ELF-1 (cell line): ENCODE data around the gene C1orf167.
A peak's percentile ranks its signal among the peaks of the same experiment; 100 is the strongest.

Source experiments
- DNase-seq: peaks from one replicate; pipeline ENCODE4 v3.0.0-alpha.2; 2016; ENCODE audit warnings: low read depth, low spot score

The C1orf167 gene

DNA sequence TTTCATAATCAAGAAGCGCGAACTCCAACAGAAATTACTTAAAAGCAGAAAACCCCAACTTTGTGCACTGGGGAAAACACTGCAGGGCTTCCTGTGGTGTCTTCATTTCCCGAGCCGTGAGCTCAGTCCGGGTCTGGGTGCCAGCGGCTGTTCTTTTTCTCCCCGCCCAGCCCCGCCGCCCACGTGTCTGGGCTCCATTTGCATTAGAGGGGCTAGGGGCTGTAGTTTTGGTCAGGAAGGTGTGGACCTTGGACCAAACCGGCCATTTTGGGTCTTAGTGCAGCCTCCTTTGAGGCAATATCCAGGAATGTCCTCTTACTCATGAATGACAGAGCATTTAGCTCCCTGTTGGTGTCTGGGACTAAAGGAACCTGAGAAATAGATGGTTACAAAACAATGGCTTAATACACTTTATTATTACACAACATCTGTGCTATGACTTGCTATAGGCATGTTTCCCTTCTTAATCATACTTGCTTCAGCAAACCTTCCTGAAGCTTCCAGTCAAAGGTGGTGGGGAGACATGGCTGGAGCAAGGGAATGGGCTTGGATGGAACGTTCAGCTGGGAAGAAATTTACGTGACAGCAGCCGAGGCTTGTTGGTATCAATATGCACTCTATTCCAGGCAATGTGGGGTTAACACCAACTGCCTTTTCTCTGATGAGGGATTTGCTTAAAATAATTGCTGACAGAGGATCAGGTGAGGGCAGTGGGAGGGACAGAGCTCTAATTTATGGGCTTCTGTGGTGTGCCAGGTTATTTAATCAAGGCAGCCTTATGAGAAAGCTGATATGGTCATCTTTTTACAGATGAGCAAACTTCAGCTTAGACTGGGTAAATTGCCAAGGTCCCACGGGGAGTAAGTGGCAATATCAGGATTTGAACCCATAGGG is 25.0 kb upstream of the C1orf167 start:
- DNase-seq: peak; percentile 81

DNA sequence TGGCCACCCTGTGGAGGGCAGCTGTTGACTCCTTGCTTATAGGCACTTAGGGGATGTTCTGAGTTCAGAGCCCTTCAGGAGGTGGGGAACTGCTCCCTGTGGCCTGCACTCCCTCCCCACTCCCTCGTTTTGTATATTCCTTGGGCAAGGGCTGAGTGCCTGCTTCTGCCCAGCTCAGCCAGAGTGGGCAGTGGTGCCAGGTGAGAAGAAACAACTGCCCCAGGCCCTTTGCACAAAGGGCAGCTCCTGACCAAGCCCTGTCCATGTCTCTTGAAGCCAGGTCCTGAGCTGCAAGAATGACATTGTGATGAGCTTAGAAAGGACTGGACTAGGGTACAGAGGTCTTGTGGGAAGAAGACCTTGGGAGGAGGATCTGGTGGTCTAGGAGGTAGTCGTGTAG is 23.9 kb upstream of the C1orf167 start:
- DNase-seq: no peak

DNA sequence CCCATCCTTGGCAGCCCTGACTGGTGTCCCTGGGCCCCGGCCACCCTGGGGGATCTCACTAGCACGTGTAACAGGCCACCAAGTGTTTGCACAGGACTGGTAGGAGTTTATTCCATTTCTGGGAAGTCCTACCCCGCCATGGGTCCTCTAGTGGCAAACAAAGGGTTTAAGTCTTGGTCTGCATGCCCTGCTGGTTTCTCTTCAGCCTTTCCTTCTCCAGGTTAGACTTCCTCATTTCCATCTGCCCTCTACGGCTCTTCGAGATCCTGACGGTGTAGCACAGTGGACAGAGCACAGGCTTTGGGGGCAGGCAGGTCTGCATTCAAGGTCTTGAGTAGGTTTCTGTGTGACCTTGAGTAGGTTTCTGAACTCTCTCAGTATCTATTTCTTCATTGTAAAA is 23.2 kb upstream of the C1orf167 start:
- DNase-seq: no peak

DNA sequence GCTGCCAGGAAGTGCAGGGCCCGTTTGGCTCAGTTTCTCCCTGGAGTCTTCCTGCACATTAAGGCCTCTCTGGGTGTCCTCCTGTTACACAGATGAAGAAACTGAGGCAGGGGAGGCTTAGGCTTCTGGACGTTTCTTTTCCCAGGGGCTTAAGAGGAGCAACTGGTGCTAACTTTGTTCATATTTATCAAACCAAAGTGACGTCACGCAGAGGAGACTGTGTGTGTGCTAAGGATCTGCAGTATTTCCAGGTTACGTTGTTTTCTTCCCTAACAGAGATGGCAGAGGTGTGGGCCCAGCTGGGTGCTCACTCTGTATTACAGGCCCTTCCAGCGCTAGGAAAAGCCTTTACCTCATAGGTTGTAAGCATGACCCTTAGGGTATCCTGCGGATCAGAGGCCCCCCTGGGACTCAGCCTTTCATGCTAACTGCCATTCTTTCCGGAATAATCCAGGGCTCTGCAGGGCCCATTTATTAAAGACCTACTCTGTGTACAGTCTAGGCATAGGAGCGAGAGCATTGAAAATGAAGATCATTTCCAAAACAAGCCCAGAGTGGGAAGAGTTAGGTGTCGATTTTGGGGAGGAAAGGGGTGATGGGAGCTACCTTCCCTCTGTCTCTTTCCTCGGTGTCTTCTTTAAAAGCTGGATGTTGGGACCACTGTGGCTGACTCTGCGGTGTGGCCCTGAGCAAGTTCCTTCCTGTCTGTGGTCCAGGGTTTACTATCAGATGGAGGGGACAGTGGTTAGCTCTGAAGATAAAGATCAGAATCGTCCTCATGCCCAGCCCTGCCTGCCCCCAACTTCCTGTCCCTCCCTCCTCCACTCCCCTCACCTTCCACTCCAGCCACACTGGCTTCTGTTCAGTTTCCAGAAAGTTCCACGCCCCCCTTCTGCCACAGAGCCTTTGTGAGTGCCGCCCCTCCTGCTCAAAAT is 21.5 kb upstream of the C1orf167 start:
- no peak for DNase-seq

DNA sequence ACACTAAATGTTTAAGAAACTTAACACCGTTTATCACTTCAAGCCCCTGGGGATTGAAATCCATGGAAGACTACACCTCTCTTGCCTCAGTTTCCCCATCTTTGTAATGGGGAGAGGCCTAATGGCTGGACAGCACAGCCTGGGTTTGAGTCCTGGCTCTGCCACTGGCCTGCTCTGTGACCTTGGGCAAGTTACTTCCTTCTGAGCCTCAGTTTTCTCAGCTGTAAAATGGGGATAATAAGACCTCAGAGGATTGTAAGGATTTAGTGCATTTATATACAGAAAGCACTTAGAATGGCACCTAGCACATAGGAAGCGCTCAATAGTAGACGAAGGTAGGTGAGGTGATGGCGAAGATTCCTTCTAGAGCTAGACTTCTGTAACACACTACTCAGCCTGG is 20.5 kb upstream of the C1orf167 start:
- DNase-seq: no peak

DNA sequence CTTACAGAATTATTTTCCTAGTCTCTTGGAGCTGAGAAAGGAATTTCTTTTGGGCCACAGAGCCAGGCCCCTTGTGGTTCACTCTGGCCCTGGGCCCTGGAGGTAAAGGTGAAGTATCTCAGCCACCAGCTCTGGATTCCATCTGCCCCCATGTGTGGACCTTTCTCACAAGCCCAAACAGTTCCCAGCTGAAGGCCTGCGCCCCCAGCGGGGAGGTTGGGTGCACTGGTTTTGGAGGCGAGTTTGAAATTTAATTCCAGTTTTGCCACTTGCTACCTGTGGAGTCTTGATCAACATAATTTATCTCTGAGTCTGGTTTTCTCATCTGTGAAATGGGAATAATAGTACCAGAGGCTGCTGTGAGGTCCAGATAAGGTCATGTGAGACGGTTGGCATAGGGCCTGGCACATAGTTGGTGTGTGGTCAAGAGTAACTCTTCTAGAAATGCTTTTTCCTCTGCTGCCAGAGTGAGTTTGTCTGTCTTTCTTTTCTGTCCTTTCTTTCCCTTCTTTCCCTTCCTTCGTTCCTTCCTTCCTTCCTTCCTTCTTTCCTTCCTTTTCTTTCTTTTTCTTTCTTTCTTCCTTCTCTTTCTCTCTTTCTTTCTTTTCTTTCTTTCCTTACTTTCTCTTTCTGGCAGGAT is 20.0 kb upstream of the C1orf167 start:
- DNase-seq: no peak

DNA sequence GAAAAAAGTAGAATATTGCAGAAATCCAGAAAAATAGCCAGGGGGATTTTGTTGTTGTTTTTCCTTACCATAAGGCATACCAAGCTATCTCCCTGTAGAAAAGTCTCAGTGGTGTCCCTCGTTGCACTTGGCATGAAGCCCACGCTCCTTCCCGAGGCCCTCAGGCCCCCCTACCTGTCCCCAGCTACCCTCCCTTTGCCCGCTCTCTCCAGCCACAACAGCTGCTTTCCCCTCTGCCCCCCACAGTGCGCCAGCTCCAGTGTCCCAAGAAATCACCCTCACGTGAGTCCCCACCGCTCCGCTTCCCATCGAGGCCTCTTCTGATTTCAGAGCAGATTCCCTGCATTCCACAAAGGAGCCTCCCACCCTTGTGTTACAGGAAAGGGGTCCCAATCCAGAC is 17.7 kb upstream of the C1orf167 start:
- DNase-seq: no peak

DNA sequence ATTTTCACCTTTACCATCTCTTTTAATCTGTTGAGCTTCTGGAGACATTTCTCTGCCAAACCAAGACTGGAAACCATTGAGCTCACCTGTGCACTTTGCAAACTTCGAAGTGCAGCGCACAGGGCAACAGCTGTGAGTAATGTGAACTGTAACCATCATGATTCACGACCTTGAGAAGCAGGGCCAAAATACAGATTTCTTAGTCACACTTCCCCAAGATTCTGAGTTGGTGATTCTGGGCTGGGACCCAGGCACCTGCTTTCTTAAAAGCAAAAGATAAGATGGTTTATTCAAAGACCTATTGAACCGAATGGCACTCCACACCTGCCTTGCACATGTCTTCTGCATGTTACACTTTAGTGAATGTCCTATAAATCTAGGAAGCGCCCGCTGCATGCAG is 15.9 kb upstream of the C1orf167 start:
- no peak for DNase-seq

DNA sequence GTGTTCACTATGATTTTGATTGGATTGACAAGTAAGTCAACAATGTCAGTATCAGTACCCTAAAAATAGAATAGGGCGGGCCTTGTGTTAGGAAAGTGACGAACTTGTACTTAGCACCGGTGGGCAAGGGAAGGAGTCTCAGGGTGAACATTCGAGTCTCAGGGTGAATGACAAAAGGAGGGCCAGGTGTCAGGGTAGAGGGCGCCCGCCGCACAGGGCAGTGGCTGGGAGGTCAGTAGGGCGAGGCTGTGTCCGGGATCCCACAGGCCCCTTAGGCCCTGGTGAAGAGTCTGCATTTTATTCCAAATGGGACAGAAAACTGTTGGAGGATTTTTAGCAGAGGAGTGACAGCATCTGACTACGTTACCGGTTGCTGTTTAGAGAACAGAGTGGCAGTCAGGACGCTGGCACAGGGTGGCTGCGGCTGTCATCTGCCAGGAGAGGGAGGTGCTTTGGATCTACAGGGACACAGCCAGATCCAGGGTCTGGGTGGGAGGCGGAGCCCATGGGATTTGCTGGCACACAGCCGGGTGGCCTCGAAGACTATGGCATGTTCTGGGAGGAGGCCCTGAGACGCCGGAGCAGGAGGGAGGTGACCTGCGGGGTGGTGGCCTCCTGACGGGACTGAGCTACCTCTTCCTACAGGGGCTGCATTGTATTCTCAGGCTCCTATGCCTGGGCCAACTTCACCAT is 15.1 kb upstream of the C1orf167 start:
- no peak for DNase-seq

DNA sequence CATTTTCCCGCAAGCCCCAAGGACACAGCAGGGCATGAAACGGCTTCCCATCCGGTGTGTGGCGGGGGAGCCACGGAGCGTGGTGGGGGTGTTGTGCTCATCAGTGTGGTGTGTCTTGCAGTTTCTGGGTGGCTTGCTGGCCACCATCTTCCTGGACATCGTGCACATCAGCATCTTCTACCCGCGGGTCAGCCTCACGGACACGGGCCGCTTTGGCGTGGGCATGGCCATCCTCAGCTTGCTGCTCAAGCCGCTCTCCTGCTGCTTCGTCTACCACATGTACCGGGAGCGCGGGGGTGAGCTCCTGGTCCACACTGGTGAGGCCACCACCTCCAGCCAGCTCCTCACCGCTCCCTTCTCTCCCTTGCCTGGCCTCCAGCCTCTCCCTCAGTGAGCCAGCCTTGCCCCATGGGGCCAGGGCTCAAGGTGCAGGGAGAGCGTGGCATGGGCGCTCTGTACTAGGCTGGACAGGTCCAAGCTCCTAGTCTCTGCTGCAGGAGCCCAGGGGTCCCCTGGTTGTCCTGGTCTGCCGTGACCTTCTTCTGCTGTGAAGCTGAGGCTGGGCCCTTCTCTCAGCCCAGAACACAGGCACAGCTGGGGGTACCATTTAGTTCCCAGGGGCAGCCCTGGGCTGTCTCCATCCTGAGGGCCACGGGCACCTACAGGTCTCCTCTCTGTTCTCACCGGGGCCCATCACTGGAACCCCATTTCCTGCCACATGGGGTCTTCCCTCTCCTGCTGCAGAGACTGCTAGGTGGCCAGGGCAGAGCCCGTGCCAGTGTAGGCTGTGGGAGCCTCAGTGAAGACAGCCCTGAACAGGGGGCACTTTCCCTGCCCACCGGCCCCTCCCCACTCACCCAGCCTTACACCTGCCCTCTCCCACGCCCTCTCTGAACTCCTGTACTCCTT is 13.4 kb upstream of the C1orf167 start:
- no peak for DNase-seq

DNA sequence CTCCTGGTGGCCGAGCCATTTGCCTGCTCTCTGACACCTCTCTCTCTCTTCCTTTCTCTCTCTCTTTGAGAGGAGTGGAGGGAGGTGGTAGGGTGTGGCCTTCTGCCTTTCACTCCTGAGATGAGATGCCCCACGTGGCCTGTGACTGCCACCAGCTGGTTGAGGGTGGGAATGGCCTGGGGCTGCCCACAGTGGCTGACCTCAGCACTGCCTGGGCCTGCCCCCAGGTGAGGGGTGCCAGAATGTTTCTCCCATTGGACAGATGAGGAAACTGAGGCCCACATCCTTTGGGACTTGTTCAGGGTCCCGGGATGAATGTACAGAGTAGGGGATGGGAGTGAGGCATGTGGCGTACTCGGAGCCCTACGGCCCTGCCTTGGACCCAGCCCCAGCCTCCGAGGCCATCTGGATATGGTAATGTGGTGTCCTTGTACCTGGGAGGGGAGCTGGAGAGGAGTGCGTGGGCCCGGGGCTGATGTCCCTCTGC is 12.7 kb upstream of the C1orf167 start:
- DNase-seq: peak; percentile 80

DNA sequence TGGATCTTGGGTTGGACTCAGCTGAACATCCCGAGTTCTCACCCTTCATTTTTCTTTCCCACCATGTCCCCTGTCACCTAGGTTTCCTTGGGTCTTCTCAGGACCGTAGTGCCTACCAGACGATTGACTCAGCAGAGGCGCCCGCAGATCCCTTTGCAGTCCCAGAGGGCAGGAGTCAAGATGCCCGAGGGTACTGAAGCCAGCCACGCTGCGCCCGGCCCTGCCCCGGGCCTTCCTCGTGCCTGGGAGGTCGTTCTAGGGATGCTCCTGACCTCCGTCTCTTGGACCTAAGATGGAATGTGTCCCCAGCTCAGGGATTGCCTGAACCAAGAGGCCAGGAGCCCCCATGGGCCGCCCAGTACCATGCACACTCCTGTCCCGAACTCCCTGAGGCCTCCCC is 12.0 kb upstream of the C1orf167 start:
- DNase-seq: no peak

DNA sequence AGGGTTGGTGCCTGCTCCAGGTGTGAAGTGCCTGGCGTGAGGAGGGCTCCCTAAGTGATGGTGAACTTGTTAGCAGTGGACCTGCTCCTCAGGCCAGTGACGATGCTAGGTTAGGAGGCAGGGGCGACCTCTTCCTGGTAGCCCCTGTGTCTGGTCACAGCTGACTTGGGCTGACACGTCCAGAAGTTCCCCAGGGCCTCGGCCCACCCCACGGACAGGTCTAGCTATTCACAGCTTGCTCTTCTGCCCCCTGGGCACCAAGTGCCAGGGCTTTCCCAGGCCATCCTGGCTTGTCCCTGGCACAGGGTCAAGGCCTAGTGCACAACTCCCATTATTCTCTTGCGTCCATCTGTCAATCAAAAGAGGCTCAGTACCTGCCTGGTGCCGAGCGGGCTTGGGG is 10.9 kb upstream of the C1orf167 start:
- no peak for DNase-seq

DNA sequence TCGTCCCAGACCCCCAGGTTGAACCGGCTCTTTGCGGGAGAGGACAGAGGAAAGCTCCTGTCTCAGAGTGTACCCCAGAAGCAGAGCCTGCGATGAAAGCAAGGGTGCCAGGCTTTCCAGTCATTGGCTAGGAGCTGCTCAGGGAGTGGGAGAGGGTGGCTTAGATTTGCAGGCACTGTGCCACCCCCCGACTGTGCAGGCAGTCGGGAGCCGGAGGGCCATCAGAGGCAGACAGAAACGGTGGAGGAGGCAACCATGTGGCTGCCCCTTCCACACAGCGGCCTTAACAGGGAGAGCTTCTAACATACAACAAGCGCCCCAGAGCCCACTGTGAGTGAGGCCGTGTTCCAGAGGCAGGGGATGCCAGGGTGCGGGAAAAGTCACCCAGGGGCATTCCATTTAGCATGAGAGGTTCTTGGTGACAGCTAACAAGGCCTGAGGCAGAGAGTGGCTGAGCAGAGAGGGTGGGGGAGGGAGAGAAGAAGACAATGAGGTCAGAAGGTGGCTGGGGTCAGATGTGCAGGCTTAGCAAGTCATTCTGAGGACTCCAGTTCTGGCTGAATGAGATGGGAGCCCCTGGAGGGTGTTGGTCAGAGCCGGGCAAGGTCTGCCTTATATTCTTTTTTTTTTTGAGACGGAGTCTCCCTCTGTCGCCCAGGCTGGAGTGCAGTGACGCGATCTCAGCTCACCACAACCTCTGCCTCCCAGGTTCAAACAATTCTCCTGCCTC is 9.5 kb upstream of the C1orf167 start:
- peak; percentile 86 for DNase-seq

DNA sequence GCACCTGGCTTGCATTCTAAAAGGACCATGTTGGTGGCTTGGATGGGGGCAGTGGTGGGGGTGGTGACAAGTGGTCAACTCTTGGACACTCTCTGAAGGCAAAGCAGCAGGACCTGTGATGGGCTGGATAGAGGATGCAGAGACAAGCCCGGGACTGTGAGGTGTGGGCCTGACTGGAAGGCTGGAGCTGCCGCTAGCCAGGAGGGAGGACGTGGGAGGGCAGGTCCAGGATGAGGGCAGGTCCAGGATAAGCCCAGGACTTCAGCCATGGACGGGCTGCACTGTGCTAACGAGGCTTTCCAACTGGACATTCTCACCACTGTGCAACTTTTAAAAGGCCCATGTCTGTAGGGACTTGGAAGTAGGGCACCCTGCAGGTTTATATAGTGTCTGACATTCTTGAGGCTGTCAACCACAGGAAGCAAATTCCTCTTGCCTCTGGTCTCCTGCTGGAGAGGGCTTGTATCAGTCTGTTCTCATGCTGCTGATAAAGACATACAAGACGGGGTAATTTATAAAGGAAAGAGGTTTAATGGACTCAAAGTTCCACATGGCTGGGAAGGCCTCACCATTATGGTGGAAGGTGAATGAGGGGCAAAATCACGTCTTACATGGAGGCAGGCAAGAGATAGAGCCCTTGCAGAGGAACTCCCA is 8.3 kb upstream of the C1orf167 start:
- peak; percentile 41 for DNase-seq

DNA sequence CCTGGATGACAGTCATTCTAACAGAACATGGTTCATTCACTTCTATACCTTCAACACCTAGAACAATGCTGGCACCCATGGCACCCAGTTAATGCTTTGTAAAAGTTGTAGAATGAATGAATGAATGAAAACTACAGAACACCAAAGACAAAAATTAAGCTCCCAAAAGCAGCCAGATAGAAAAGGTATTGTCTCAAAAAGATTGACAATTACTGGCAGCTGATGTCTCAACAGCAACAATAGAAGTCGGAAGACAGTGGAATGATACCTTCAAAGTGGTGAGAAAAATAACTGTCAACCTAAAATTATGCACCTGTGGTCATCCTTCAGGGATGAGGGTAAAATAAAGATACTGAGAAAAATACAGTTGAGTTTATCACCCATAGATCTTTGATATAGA is 4.9 kb upstream of the C1orf167 start:
- no peak for DNase-seq

DNA sequence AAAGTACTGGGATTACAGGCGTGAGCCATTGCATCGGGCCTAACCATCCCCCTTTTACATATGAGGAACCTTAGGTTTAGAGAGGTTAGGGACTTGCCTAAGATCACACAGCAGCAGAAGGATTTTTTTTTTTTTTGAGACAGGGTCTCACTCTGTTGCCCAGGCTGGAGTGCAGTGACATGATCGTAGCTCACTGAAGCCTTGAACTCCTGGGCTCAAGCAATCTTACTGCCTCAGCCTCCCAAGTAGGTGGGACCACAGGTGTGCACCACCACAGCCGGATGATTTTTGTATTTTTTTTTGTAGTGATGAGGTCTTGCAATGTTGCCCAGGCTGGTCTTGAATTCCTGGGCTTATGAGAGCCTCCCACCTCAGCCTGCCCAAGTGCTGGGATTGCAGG is 2.2 kb upstream of the C1orf167 start:
- DNase-seq: no peak

DNA sequence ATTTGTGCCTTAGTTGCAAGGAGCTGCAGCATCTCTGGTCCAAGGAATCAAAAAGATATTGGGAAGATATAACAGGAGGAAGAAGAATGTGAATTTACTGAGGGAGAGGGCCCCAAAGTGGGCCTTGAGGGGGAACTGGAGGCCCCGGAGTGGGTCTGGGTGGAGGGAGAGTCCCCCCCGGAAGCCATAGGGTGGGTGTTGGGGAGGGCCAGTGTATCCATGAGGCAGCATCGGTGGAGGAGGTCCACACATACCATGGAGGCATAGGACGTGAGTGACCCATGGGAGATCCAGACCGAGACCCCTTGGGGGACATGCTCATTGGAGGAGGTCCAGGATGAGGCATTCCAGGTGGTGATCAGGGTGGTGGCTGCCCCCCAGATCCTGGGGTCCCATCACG is 708 bp upstream of the C1orf167 start:
- DNase-seq: no peak

DNA sequence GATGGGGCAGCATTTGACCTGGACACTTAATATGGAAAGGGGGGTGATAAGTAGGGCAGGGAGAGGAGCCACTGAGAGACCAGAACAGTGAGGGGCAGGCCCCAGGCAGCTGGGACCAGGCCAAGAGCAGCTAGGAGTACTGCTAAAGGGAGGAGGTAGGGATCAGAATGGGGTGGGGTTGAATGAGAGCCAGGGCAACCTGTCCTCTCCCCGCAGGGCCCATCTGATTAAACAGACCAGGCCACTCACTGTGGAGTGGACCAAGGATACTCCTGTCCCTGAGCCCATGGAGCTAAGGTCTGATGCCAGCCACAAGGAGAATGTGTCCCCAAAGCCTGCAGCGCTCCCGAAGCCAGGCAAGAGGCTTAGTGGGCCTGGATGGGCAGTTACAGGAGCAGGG is 2.1 kb downstream of the C1orf167 start:
- no peak for DNase-seq
